Activated gamma-delta T cell treated with anti-CD3 and anti-CD28 coated beads, Interleukin-2, amount 50 U/mL, for 16 hours (primary cell): ENCODE results near the gene PRDM16.

Source experiments
- DNase-seq: peaks from one replicate; pipeline ENCODE4 v3.0.0-alpha.2; 2020; ENCODE audit warnings: low read depth

The PRDM16 gene

DNA sequence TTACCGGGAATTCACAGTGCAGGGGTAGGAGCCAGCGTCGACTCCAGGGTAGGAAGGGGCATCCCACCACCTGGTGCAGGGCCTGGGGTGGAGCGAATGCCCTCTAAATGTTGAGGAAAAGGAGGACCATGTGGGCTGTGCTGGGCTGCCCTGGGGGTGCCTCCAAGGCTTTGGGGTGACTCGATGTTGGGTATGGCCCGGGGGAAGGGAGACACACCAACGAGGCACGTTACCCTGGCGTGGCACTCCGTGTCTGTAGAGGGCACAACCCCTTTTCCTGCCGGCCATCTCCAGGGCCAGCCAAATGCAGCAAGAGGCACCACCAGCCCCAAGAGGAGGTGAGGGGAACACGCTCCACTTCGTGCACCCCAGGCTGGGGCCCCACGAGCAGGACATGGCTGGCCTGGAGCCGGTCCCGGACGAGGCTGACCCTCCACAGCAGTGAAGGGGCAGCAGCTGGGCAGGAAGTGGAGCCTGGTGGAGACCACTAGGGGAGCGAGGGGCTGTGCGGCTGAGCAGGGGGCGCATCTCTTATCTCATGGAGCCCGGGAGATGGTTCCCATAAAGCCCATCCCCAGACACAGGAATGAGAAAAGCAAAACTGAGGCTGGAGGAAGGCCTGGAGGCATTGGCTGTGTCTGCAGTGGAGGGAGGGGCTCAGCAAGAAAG, 36.5 kb upstream of the PRDM16 start:
- DNase-seq: no peak

- no peak for DNase-seq
Measured at GRCh38 chr1:3033040-3033789, 35.8 kb upstream of the PRDM16 start.

- no peak for DNase-seq
Measured at GRCh38 chr1:3033790-3034090, 35.3 kb upstream of the PRDM16 start.

- no peak for DNase-seq
Measured at GRCh38 chr1:3034162-3034561, 34.8 kb upstream of the PRDM16 start.

DNA sequence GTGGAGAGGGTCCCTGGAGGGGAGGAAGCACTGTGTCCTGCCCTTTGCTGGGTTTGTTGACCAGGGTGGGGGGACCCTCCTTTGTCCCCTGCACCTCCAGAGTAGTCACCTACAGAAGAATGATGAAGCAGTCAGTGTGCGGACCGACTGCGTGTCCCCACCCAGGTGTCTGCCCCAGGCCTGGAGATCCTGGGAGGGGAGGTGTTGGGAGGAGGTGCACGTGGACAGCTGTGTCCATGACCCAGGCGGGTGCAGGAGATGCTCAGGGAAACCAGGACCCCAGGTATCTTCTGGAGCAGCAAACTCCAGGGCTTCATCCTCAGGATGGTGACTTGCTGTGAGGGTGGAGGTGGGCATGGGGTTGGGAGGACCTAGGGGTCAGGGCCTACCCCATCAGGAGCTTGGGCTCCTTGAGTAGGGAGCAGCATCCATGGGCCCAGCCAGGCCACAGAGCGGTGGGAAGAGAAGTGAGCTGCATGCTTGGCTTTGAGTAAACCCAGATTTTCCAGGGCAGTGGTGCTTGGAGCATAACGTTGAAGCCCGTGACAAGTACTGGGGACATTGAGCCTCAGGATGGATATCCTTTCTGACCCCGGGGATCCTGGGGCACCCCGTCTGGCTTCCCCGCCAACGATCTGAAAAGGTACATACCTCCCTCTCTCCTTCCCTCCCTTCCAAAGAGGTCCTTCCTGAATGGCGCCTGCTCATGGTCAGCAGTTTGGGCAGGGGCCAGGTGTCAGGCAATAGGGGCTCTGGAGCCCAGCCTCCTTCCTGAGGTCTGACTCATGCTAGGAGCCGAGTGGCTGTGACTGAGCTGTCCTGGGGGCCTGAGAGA, 34.1 kb upstream of the PRDM16 start:
- DNase-seq: no peak

- DNase-seq: no peak
Measured at GRCh38 chr1:3035563-3036446, 33.2 kb upstream of the PRDM16 start.

GRCh38 chr1:3036447-3037280, 32.3 kb upstream of the PRDM16 start:
- no peak for DNase-seq

- no peak for DNase-seq
Measured at GRCh38 chr1:3037281-3038040, 31.5 kb upstream of the PRDM16 start.

DNA sequence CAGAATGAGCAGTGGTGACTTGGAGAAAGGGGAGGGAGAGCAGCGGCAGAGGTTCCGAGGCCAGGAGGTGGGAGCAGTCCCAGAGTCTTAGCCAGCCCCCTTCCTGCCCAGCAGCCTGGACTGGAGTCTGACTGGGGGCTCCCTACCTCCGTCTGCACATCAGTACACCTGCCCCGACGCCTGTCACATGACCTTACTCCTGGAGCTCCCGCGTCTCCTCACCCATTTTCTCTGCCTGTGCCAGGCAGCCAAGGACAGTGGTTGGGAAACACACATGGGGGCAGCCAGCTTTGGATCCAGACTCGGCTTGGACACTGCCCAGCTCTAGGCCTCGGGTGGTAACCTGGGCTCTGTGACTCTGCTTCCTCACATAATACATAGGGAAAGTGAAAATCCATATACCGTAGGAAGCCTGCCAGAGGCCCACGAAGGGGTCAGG, 30.9 kb upstream of the PRDM16 start:
- DNase-seq: no peak

GRCh38 chr1:3038571-3039181, 30.3 kb upstream of the PRDM16 start:
- no peak for DNase-seq

DNA sequence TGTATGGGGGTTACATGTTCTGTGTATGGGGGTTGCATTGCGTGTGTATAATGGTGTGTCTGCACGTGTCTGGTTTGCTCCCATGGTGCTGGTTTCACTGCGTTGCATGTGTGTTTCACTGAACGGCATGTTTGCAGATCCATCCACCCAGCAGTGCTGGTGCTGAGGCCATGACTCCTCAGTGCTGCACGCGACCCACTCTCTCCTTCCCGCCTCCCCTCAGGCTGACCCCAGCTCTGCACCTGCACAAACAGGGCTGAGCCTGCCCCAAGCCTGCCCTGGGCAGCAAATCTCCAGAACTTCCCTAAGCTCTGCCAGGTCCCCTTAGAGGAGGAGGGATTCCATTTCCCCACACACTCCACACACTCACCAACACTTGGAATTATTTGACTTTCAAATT, 29.0 kb upstream of the PRDM16 start:
- no peak for DNase-seq

DNA sequence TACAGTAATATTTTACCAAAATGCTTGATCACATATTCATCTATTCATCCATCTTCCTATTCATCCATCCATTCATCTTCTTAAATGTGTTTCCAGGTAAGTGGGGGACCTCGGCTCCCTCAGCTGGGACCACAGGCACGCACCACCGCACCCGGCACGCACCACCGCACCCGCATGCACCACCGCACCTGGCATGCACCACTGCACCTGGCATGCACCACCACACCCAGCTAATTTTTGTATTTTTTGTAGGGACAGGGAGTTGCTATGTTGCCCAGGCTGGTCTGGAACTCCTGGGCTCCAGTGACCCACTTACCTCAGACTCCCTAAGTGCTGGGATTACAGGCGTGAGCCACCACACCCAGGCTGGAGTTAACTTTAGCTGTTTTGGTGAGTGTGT, 26.5 kb upstream of the PRDM16 start:
- DNase-seq: no peak

- no peak for DNase-seq
Measured at GRCh38 chr1:3049164-3049563, 19.8 kb upstream of the PRDM16 start.

DNA sequence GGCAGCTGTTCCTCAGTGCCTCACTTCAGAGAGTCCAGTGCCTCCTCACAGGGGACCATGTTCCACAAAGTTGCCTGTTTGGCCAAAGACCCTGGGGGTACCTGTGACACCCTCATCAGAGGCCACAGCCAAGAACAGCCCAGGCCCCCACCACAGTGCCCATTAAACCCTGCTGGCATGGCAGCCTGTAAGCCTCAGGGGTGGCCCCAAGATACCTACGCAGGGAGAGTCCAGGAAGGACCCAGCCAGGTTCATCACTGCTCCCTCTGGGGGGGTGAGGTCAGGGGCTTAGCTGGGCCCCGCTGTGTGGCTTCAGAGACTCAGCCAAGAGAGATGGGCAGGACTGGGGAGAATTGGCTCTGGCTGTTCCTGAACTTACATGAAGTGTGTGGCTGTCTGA, 19.1 kb upstream of the PRDM16 start:
- no peak for DNase-seq

DNA sequence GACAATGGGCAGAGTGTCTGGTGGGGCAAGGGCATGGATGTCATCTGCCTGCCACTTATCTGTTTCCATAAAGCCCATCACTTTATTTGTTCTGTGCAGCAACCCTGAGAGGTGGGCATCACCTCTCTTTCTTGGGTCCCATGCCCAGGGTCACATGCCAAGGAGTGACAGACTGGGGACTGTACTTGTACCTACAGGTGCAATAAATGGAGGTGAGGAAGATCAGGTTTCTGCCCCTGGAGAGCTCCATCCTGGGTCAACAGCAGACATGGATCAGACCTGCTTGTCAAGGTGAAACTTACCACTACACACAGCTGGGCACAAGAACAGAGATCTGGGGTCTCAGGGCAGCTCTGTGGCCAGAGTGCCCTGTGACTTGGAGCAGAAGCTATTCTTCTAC, 18.4 kb upstream of the PRDM16 start:
- DNase-seq: no peak

GRCh38 chr1:3051270-3052268, 17.4 kb upstream of the PRDM16 start:
- no peak for DNase-seq

DNA sequence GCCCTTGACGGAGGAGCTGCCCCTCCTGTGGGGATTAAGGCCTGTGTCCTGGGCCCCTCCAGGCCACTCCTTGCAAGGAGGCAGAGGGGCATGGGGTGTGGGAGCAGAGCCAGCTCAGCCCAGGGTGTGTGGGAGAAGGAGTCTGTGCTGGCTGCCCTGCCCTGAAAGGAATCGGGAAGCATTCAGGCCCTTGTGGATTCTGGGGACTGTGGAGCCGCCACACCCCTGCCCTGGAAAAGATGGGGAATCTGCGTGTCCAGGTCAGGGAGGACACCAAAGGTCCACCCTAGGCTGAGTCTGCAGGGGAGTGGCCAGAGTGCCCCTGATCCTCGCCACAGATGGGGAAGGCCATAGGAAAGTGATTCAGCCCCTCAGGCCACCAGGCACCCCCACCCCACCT, 16.5 kb upstream of the PRDM16 start:
- DNase-seq: no peak

DNA sequence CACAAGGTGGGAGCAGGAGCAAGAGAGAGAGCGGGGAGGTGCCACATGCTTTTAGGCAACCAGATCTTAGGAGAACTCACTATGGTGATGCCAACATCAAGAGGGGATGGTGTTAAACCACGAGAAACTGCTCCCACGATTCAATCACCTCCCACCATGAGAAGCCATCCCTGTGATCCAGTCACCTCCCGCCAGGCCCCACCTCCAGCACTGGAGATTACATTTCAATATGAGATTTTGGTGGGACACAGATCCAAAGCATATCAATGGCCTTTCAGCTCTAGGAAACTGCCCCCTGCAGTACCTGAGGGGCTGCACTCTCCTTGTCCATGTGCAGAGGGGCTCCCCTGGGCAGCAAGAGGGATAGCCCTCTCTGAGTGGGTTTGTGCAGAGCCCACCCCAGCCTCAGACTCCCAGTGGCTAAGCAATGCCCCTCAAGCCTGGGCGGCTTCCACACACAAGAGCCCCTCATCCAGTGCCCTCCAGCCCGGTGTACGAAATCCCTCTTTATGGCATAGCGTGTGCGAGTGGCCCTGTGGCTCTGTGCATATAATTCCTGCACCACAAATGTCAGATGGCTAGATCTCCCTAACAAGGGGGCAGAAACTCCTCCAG, 15.5 kb upstream of the PRDM16 start:
- DNase-seq: no peak
